Measurements from ENCODE around the gene CCN6. TPM values are rescaled to one million over a fixed set of nuclear protein-coding genes. Genes with fewer than 3 reads are reported as not detected.
A peak's percentile ranks its signal among the peaks of the same experiment; 100 is the strongest.

Gene CCN6
- total RNA-seq, 4 donors from 2014 or later: 0.38 TPM; not detected in 3

GRCh38 chr6:112032728-112033127 is 21.2 kb upstream of the CCN6 start:
- intact Hi-C loops (cut with DNase I): no loop called here
- no peaks in the 10 kb centered on the region for H3K27me3 ChIP-seq

DNA sequence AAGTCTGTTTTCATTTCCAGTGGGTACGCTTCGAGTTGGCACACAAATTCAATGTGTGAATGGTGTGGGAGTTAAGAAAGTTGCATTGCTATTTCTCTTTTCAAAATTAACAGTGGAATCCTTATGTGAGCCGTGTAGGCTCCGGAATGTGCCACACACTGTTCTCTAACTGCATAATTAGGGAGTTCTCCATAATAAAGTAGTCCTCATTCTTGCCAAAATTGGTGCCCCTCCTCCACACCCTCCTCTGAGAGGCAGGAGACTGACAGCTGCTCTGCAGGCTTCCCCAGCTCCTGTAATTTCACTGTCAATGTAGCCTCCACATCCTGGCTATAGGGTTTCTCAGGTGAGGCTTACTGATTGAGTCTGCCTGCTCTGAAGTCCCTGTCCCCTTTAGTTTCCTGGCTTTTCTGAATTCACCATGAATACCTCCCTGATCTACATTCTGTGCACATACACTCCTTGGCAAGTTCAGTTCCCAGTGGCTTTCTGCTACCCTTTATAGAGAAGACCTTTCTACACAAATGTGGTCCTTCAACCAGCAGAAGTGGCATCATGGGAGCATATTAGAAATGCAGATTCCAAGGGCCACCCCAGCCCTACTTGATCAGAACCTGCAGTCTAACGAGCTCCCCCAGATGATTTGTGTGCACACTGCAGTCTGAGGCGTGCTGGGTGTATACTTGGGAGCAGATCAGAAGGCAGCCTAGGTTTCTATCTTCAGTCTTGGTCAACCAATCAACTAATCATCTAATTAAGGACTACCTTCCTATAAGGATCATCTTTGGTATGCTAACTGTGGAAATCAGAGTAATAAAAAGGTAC is 19.9 kb upstream of the CCN6 start:
- WGBS, 2 donors: 58 to 73% methylated on average over 4 to 6 of the region's 6 CpGs
- intact Hi-C loops (cut with DNase I): no loop called here
- DNase-seq: no peak
- TF ChIP-seq POLR2A (IDR thresholded peaks at IDR 0.05): no peak
- TF ChIP-seq, protein P1, sequence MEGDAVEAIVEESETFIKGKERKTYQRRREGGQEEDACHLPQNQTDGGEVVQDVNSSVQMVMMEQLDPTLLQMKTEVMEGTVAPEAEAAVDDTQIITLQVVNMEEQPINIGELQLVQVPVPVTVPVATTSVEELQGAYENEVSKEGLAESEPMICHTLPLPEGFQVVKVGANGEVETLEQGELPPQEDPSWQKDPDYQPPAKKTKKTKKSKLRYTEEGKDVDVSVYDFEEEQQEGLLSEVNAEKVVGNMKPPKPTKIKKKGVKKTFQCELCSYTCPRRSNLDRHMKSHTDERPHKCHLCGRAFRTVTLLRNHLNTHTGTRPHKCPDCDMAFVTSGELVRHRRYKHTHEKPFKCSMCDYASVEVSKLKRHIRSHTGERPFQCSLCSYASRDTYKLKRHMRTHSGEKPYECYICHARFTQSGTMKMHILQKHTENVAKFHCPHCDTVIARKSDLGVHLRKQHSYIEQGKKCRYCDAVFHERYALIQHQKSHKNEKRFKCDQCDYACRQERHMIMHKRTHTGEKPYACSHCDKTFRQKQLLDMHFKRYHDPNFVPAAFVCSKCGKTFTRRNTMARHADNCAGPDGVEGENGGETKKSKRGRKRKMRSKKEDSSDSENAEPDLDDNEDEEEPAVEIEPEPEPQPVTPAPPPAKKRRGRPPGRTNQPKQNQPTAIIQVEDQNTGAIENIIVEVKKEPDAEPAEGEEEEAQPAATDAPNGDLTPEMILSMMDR (IDR thresholded peaks at IDR 0.05): no peak
- peaks cover 0 to 43% (median 9%) of the 10 kb centered on the region in 3 donors for H3K4me1 ChIP-seq
- peak overlapping the region in 3 of 4 donors; percentile 25 to 43 (median 33) for H3K27ac ChIP-seq
- no peaks in the 10 kb centered on the region for H3K9me3 ChIP-seq
- H3K27me3 ChIP-seq: no peaks in the 10 kb centered on the region
- no peaks in the 10 kb centered on the region for H3K36me3 ChIP-seq
- no peak overlapping the region for H3K4me3 ChIP-seq

More at GRCh38 chr6:112032728-112033127, 21.2 kb upstream of the CCN6 start:
- TF ChIP-seq, protein P1 (IDR thresholded peaks at IDR 0.05): no peak
- TF ChIP-seq POLR2A (IDR thresholded peaks at IDR 0.05): no peak
- DNase-seq: no peak
- Histone ChIP-seq H3K27ac (no peak overlapping the region), H3K9me3 (no peaks in the 10 kb centered on the region), H3K4me3 (no peak overlapping the region), H3K36me3 (no peaks in the 10 kb centered on the region), H3K4me1 (peaks cover 0 to 39% (median 2%) of the 10 kb centered on the region in 3 donors)
- WGBS, 2 donors: 75 to 82% methylated on average over 6 of the region's 6 CpGs

- intact Hi-C loops (cut with DNase I): no loop called here
- Histone ChIP-seq H3K4me3 (no peak overlapping the region), H3K36me3 (no peaks in the 10 kb centered on the region), H3K27ac (peak overlapping the region in 3 of 4 donors; percentile 25 to 43 (median 33)), H3K4me1 (peaks cover 0 to 42% (median 9%) of the 10 kb centered on the region in 3 donors), H3K27me3 (no peaks in the 10 kb centered on the region), H3K9me3 (no peaks in the 10 kb centered on the region)
- WGBS, 2 donors: 90 to 95% methylated on average over 4 of the region's 4 CpGs
- TF ChIP-seq, protein P1 (IDR thresholded peaks at IDR 0.05): no peak
- no peak for TF ChIP-seq POLR2A (IDR thresholded peaks at IDR 0.05)
- DNase-seq: no peak
These were observed 19.3 kb upstream of the CCN6 start for GRCh38 chr6:112034616-112034995.

- no peak for TF ChIP-seq POLR2A (IDR thresholded peaks at IDR 0.05)
- TF ChIP-seq, protein P1 (IDR thresholded peaks at IDR 0.05): no peak
- Histone ChIP-seq H3K4me3 (no peak overlapping the region), H3K27me3 (no peaks in the 10 kb centered on the region), H3K4me1 (peaks cover 0 to 26% (median 9%) of the 10 kb centered on the region in 3 donors), H3K36me3 (no peaks in the 10 kb centered on the region), H3K27ac (peak overlapping the region in 3 of 4 donors; percentile 32 to 72 (median 53)), H3K9me3 (no peaks in the 10 kb centered on the region)
- intact Hi-C loops (cut with DNase I): no loop called here
- WGBS, 2 donors: 70 to 86% methylated on average over 4 of the region's 4 CpGs
- no peak for DNase-seq
These were observed 17.7 kb upstream of the CCN6 start for GRCh38 chr6:112036088-112036637.

GRCh38 chr6:112037783-112038216 is 16.1 kb upstream of the CCN6 start:
- intact Hi-C loops (cut with DNase I): no loop called here
- no peak for DNase-seq
- Histone ChIP-seq H3K4me3 (peak overlapping the region in 1 of 4 donors; percentile 28), H3K9me3 (no peaks in the 10 kb centered on the region), H3K27ac (peak overlapping the region; percentile 3 to 85 (median 69)), H3K4me1 (peaks cover 0 to 25% (median 9%) of the 10 kb centered on the region in 3 donors), H3K36me3 (no peaks in the 10 kb centered on the region), H3K27me3 (no peaks in the 10 kb centered on the region)
- WGBS, 2 donors: 25 to 61% methylated on average over 1 to 8 of the region's 8 CpGs
- no peak for TF ChIP-seq POLR2A (IDR thresholded peaks at IDR 0.05)
- TF ChIP-seq, protein P1 (IDR thresholded peaks at IDR 0.05): no peak
